Adrenal gland (tissue), 12 donors: ENCODE data around the gene HACE1. TPM values are rescaled to one million over a fixed set of nuclear protein-coding genes. Genes with fewer than 3 reads are reported as not detected.
"Not testable (repeated sequence)": the region's sequence is repeated elsewhere in the genome, so short reads cannot be mapped to it uniquely, and the experiment has no call there.

Source experiments
- DNase-seq, 7 donors: peaks; one replicate each; pipeline ENCODE4 v3.0.0-alpha.2; 2019 to 2020
- H3K27ac ChIP-seq, 5 donors: fragments of 200-600 bp; sonication (generic) in 4 of 5; 1 replicate in 3 of 5; 2 replicates in 2 of 5; pipeline versions ENCODE4 v1.5.1 to v1.8.0; 2016 to 2020; ENCODE audit warnings: mild to moderate bottlenecking in 1 of 5
- H3K27me3 ChIP-seq: fragments of 200-600 bp; 2 replicates; pipeline ENCODE4 v1.8.0; 2021
- H3K36me3 ChIP-seq, 2 donors: fragments of 200-600 bp; replicated peaks in 1 of 2; 1 replicate in 1 of 2; 2 replicates in 1 of 2; pipeline versions ENCODE4 v1.5.1 to v1.8.0; 2018 to 2022
- H3K4me1 ChIP-seq, 2 donors: fragments of 200-600 bp; replicated peaks in 1 of 2; 1 replicate in 1 of 2; 2 replicates in 1 of 2; pipeline versions ENCODE4 v1.5.1 to v1.8.0; 2018 to 2021
- H3K4me3 ChIP-seq, 4 donors: fragments of 200-600 bp; sonication (generic) in 3 of 4; one replicate each; pipeline ENCODE4 v1.5.1; 2016 to 2018
- H3K9me3 ChIP-seq, 3 donors: fragments of 200-600 bp; sonication (generic) in 1 of 3; replicated peaks in 1 of 3; 1 replicate in 2 of 3; 2 replicates in 1 of 3; pipeline versions ENCODE4 v1.5.1 to v1.8.0; 2016 to 2021
- POLR2A ChIP-seq, 2 donors: fragments of 450-650 bp; IDR thresholded peaks; one replicate each; pipeline ENCODE4 v1.6.1; 2017; ENCODE audit warnings: antibody characterized with exemption in 2 of 2, mild to moderate bottlenecking in 2 of 2, moderate library complexity in 1 of 2
- WGBS, 4 donors: extraction: QIAGEN DNeasy Blood & Tissue Kit in 2 of 4; methylation state at CpG; one replicate each; pipeline versions ENCODE4 v1.1.5 to v1.1.7; 2013 to 2017; 5-methylcytosine and 5-hydroxymethylcytosine counted together
- intact Hi-C, 2 donors: fragments of 100-400 bp; cut with DNase I; formaldehyde crosslinking; loops; one replicate each; pipeline versions ENCODE4 v1.14.1 to v1.15.0; 2022 to 2023
- polyA plus RNA-seq, 3 donors: library from polyadenylated mRNA; stranded (reverse); fragments of 200-250 nt in 2 of 3; fragments of 350-450 nt in 1 of 3; fragmentation: Illumina TruSeq in 1 of 3; extraction: RNeasy Lipid Tissue Mini Kit (QIAGEN cat#74804) in 1 of 3; gene quantifications; one replicate each; pipeline ENCODE4 v1.2.3, GENCODE V29; 2013 to 2014
- total RNA-seq, 9 donors: library from RNA; depleted of rRNA in 4 of 9; stranded (reverse); fragments of >200 nt in 4 of 9; fragments of 120-200 nt in 1 of 9; fragmentation: NEBNext Ultra II Directional in 1 of 9; extraction: Animal tissue kit (Norgen Biotek cat#: 25700) in 1 of 9; gene quantifications; one replicate each; pipeline versions ENCODE4 v1.1.0 to v1.2.4, GENCODE V29; 2013 to 2023
- TF ChIP-seq, protein P1 (sequence below), 6 experiments: fragments of 450-650 bp in 4 of 6; fragments of 200-600 bp in 2 of 6; sonication (generic) in 1 of 6; IDR thresholded peaks; 1 replicate in 5 of 6; 2 replicates in 1 of 6; pipeline versions ENCODE4 v1.5.1 to v1.8.0; 2016 to 2021; ENCODE audit warnings: antibody characterized with exemption in 6 of 6, mild to moderate bottlenecking in 2 of 6, moderate library complexity in 1 of 6
- donor health status: healthy with polysubstance abuse.
- donor health status: Bipolar disorder and iron deficiency.
- donor health status: DM: yes; HTN: yes; CAD: no.
- donor health status: DM: no; HTN: no; CAD: no.
- donor health status: DM: no; HTN: no; CAD: no.
- donor health status: DM: yes; HTN: yes; CAD: no.

Gene HACE1
- total and polyA plus RNA-seq, 12 donors = 5.6 to 14.2 (median 10.7) TPM

DNA sequence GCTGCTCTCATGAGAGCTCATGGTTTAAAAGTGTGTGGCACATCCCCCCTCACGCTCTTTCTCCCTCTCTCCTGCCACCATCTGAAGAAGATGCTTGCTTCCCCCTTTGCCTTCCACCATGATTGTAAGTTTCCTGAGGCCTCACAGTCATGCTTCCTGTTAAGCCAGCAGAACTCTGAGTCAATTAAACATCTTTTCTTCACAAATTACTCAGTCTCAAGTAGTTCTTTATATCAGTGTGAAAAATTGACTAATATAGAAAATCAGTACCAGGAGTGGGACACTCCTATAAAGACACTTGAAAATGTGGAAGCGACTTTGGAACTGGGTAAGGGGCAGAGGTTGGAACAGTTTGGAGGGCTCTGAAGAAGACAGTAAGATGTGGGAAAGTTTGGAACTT is 45.0 kb downstream of the HACE1 start:
- Histone ChIP-seq H3K4me1 (no peaks in the 10 kb centered on the region), H3K36me3 (no peaks in the 10 kb centered on the region), H3K27me3 (no peaks in the 10 kb centered on the region), H3K9me3 (peaks cover 0 to 4% (median 0%) of the 10 kb centered on the region in 3 donors), H3K4me3 (no peak overlapping the region), H3K27ac (no peak overlapping the region)
- WGBS, 4 donors = 95 to 97% (median 95%) methylated on average over 2 of the region's 2 CpGs
- DNase-seq = no peak
- TF ChIP-seq, protein P1, sequence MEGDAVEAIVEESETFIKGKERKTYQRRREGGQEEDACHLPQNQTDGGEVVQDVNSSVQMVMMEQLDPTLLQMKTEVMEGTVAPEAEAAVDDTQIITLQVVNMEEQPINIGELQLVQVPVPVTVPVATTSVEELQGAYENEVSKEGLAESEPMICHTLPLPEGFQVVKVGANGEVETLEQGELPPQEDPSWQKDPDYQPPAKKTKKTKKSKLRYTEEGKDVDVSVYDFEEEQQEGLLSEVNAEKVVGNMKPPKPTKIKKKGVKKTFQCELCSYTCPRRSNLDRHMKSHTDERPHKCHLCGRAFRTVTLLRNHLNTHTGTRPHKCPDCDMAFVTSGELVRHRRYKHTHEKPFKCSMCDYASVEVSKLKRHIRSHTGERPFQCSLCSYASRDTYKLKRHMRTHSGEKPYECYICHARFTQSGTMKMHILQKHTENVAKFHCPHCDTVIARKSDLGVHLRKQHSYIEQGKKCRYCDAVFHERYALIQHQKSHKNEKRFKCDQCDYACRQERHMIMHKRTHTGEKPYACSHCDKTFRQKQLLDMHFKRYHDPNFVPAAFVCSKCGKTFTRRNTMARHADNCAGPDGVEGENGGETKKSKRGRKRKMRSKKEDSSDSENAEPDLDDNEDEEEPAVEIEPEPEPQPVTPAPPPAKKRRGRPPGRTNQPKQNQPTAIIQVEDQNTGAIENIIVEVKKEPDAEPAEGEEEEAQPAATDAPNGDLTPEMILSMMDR (IDR thresholded peaks at IDR 0.05) = no peak
- no peak for TF ChIP-seq POLR2A (IDR thresholded peaks at IDR 0.05)
- intact Hi-C loops = no loop called here

DNA sequence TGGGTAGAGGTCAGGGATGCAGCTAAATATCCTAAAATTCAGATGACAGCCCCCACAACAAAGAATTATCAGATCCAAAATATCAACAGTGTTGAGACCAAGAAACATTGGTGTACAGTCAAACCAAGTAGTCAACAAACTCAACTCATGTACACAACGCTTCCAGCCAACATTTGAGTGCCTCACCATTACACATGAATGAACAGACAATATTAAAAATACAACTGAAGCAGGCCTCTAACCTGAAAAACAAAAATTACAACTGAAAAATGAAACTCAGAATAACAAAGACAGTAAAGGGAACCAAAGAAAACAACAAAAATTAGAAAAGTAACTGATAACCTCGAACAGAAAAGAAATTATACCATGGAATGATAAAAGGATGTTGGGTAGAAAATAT is 46.2 kb downstream of the HACE1 start:
- H3K4me1 ChIP-seq = no peaks in the 10 kb centered on the region
- intact Hi-C loops = no loop called here
- H3K9me3 ChIP-seq = peaks cover 0 to 4% (median 0%) of the 10 kb centered on the region in 3 donors
- H3K36me3 ChIP-seq = no peaks in the 10 kb centered on the region
- no peak for DNase-seq
- no peak overlapping the region for H3K4me3 ChIP-seq
- TF ChIP-seq POLR2A (IDR thresholded peaks at IDR 0.05) = no peak
- TF ChIP-seq, protein P1 (IDR thresholded peaks at IDR 0.05) = no peak
- no peaks in the 10 kb centered on the region for H3K27me3 ChIP-seq
- H3K27ac ChIP-seq = no peak overlapping the region
- 94 to 97% (median 96%) methylated on average over 2 of the region's 2 CpGs for WGBS, 4 donors

DNA sequence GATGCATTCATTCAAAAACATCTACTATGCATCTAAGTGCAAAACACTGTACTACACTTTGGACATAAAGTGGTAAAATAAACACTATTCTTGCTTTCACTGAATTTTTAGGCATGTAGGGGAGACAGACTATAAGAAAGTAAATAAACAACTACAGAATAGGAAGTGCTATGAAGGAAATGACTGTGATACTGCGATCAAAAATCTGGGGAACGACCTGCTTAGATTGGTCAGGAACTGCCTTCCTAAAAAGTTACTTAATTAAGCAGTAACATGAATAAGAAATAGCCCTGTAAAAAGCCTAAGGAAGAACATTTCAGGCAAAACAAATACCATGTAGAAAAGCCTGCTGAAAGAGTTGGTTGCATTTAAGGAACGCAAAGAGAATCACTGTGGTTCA is 50.6 kb downstream of the HACE1 start:
- intact Hi-C loops = no loop called here
- peaks cover 0 to 4% (median 0%) of the 10 kb centered on the region in 3 donors for H3K9me3 ChIP-seq
- H3K27me3 ChIP-seq = no peaks in the 10 kb centered on the region
- no peak overlapping the region for H3K27ac ChIP-seq
- WGBS, 4 donors = 81 to 86% (median 84%) methylated on average over 3 of the region's 3 CpGs
- TF ChIP-seq POLR2A (IDR thresholded peaks at IDR 0.05) = no peak
- TF ChIP-seq, protein P1 (IDR thresholded peaks at IDR 0.05) = no peak
- no peaks in the 10 kb centered on the region for H3K36me3 ChIP-seq
- no peaks in the 10 kb centered on the region for H3K4me1 ChIP-seq
- H3K4me3 ChIP-seq = no peak overlapping the region
- DNase-seq = no peak

DNA sequence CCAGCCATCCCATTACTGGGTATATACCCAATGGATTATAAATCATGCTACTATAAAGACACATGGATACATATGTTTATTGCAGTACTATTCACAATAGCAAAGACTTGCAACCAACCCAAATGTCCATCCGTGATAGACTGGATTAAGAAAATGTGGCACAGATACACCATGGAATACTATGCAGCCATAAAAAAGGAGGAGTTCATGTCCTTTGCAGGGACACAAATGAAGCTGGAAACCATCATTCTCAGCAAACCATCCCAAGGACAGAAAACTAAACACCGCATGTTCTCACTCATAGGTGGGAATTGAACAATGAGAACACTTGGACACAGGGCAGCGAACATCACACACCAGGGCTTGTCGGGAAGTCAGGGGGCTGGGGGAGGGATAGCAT is 54.4 kb downstream of the HACE1 start:
- 96 to 100% (median 97%) methylated on average over 4 of the region's 4 CpGs for WGBS, 4 donors
- H3K4me1 ChIP-seq, DNase-seq, intact Hi-C loops, H3K9me3 ChIP-seq, H3K36me3 ChIP-seq, H3K4me3 ChIP-seq, H3K27me3 ChIP-seq, H3K27ac ChIP-seq: not testable (repeated sequence)

DNA sequence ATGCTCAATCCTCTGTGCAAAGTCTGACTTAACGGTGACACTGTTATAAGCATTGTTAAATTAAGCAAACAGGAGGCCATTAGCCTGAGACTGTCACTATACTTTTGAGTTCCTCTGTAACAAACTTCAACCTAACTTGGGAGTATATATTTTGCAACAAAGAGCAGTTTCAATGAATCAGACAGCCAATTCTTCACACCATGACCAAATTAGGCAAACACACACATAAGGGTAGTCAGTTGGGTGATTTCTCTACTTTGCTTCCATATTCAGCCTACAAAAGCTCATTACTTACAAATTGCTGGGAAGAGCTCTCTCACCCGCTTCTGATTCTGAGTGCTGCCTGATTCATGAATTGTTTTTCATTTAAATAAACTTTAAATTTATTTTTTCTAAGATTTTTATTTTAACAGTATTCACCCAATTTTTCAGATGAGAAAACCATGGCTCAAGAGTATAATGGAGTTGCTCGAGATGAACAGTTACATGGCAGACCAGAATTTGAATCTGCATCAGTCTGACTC is 60.5 kb downstream of the HACE1 start:
- intact Hi-C loops = no loop called here
- Histone ChIP-seq H3K36me3 (no peaks in the 10 kb centered on the region), H3K4me1 (no peaks in the 10 kb centered on the region), H3K27me3 (no peaks in the 10 kb centered on the region), H3K27ac (no peak overlapping the region), H3K9me3 (no peaks in the 10 kb centered on the region), H3K4me3 (no peak overlapping the region)
- DNase-seq = no peak
- TF ChIP-seq, protein P1 (IDR thresholded peaks at IDR 0.05) = no peak
- no peak for TF ChIP-seq POLR2A (IDR thresholded peaks at IDR 0.05)
- 89 to 98% (median 97%) methylated on average over 3 of the region's 3 CpGs for WGBS, 4 donors
